GM12892 (cell line): ENCODE data around the gene PON3.

Experiments
- DNase-seq: peaks from one replicate; pipeline ENCODE4 v3.0.0; 2011; ENCODE audit not compliant: insufficient read length
- FAIRE-seq: peaks from 2 replicates; lab custom pipeline; 2011; peaks lifted over from hg19 to GRCh38; lab: Jason Lieb, UNC
- POLR2A ChIP-seq: IDR thresholded peaks from 2 replicates; pipeline ENCODE4 v1.6.1; 2011; ENCODE audit warnings: low read depth, low read length, control low read depth
- POLR2AphosphoS5 ChIP-seq: IDR thresholded peaks from 2 replicates; pipeline ENCODE4 v1.6.1; 2011; ENCODE audit warnings: low read depth, low read length, control low read depth
- TAF1 ChIP-seq: IDR thresholded peaks from 2 replicates; pipeline ENCODE4 v1.6.1; 2011; ENCODE audit warnings: low read depth, mild to moderate bottlenecking, control low read depth, low read length, borderline replicate concordance

Gene PON3

DNA sequence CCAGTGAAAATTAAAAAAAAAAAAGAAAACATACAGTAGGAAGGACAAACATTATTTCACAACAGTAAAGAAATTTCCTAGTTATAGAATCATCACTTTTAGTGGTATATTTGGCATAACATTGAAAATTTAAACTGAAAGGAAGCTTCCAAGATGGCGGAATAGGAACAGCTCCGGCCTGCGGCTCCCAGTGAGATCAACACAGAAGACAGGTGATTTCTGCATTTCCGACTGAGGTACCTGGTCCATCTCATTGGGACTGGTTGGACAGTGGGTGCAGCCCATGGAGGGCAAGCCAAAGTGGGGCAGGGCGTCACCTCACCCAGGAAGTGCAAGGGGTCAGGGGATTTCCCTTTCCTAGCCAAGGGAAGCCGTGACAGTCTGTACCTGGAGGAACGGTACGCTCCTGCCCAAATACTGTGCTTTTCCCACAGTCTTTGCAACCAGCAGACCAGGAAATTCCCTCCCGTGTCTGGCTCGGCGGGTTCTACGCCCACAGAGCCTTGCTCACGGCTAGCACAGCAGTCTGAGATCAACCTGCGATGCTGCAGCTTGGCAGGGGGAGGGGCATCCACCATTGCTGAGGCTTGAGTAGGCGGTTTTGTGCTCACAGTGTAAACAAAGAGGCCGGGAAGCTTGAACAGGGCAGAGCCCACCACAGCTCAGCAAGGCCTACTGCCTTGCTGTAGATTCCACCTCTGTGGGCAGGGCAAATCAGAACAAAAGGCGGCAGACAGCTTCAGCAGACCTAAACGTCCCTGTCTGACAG, 19.4 kb downstream of the PON3 start:
- TF ChIP-seq POLR2A (no peak), TAF1 (no peak), POLR2AphosphoS5 (no peak)
- DNase-seq (no peak), FAIRE-seq (no peak)

DNA sequence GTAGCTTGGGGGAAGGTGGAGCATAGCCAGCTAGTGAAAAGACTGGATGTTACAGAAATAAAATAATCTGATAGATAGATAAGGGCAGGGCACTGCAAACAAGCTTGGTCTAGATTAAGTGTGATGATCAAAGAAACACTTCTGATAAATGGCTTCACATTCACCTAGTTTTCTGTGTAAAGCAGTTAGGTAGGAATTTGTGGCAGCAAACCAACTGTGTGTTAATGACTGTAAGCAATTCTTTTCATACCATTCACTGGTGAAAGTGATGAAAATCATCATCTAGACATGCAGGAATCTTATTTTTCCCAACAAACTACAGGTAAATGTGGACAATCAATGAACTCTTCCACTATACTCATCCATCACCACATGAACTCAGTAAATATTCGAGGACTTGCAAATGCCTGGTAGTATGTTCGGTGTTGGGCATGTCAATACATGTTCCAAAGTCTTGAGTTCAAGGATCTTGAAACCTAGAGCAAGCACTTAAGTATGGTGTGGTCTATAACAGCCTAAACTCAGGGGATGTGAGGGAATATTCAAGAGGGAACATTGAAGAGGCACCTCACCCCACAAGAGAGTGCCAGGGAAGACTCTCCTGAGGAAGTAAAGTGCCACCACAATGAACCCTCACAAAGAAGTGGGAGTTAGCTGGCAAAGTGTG, 20.5 kb downstream of the PON3 start:
- no peak for TF ChIP-seq POLR2AphosphoS5
- TF ChIP-seq TAF1, result no peak
- TF ChIP-seq POLR2A, result no peak
- FAIRE-seq (no peak), DNase-seq (no peak)

DNA sequence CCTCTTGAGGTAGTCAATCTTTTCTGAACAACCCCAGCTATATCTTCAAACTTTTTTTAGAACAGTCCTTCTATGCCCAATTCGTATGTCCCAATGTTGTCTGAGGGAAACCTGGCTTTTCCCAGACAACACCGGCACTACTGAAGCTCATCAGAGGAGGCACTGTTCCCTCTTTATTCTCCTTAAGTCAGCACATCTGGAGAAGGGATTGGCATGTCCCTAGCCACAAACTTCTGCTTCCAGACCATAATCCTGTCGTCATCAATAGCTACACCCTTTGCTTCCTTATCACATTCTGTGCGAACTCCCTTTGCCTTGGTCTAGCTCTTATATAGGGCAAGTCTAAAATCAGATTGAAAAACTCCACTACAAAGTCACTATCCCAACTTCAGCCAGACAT, 22.9 kb downstream of the PON3 start:
- TF ChIP-seq TAF1 (no peak), POLR2A (no peak), POLR2AphosphoS5 (no peak)
- DNase-seq, result no peak
- FAIRE-seq, result no peak

DNA sequence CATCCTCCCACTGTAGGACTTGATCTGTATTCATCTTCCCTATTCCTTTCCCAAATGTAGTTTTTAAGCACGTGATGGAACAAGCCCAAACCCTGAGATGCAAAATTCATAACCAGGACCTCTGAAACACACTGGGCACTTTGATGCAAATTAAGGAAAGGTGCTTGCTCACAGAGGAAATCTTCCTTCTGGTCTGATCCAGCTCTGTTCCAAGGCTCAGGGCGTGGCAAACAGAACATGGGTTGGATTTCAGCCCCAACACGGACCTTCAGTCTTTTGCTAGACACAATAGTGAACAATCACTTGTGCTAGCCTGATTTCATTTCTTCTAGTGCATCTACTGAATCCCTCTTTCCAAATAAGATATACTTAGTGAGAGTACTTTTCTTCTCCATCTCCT, 27.9 kb downstream of the PON3 start:
- TF ChIP-seq POLR2A, result no peak
- DNase-seq, result no peak
- no peak for FAIRE-seq

DNA sequence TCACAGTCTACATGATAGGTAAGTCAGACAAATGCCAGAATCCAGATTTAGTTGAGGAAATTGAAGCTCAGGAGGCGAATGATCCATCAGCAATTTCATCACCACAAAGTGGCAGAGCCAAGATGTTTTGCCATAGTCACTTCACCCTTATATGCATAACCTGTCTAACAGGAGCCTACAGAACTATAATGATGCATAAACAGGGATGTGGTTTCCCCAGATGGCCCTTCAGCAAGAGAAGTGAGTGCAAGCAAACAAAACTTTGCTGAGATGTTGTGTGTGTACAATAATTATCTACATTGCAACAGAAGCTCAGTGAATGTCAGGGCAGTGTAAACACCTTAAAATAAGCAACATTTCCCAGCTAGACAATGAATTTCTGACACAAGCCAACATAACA, 28.6 kb downstream of the PON3 start:
- no peak for FAIRE-seq
- DNase-seq, result no peak
- TF ChIP-seq POLR2AphosphoS5, result no peak
- no peak for TF ChIP-seq TAF1
- TF ChIP-seq POLR2A, result no peak

DNA sequence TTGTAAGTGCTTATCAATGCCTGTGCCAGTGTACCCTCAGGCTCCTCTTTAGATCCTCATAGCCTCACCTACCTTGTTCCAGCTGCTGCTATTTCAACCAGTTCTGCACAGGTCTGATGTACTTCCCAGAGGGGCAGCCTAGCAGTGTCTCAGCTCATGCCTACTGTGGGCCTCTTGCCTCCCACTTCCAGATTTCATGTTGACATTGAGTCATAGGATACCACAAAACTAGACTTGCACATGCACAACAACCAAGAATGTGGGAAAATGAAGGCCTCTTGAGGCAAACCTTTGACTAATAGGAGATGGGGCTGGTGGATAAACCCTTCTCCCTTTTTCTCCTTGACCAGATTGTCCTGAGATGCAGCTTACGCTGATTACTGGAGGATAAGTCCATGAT, 31.0 kb downstream of the PON3 start:
- TF ChIP-seq POLR2A (no peak), POLR2AphosphoS5 (no peak), TAF1 (no peak)
- DNase-seq (no peak), FAIRE-seq (no peak)

DNA sequence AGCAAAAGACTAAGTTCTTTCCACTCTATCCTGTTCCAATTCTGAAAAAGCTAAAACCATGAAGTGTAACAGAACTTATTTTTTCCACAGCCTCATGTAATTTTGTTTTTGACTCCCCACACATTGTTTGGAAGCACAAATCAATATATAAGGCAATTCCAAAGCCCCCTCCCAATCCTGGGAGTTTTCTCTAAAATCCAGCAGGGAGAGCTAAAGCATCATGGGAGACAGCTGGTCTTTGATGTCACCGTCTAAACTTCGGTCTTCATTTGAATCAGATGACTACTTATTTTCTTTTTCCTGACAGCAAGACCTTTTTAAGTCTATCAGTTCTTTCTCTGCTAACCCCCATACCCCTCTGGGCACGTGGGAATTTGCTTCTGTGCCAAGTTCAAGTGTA, 38.6 kb downstream of the PON3 start:
- DNase-seq, result no peak
- TF ChIP-seq POLR2A, result no peak
- no peak for TF ChIP-seq TAF1
- TF ChIP-seq POLR2AphosphoS5, result no peak
- FAIRE-seq, result no peak

DNA sequence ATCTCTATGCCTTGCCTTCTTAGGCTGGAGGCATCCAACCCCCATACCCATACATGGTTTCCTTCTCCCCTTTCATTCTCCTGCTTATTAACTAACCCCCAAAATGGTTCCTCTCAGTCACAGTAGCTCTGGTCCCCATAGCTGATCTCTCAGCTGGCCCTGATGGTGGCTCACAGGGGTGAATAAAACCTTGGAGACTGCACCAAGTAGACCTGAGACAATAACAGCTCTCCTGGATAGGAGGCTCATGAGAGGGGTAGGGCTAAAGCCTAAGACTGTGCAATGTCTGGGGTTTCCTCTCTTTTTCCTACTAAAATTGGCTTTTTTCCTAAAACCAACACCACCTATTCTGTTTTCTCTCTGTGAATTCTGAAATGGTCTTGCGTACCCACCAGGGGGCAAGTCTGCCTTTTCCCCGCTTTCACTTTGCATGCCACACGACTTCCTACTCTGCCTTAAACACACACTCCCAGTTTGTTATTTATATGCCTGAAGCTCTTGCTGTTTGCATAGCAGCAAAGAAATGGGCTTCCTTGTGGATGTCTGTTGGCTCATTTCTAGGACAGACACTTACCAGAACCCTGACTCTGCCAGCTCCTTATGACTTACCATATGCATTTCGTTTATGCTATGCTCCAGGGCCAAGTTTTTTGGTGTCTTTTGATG, 53.4 kb downstream of the PON3 start:
- TF ChIP-seq POLR2AphosphoS5 (no peak), TAF1 (no peak), POLR2A (no peak)
- DNase-seq, result no peak
- no peak for FAIRE-seq

DNA sequence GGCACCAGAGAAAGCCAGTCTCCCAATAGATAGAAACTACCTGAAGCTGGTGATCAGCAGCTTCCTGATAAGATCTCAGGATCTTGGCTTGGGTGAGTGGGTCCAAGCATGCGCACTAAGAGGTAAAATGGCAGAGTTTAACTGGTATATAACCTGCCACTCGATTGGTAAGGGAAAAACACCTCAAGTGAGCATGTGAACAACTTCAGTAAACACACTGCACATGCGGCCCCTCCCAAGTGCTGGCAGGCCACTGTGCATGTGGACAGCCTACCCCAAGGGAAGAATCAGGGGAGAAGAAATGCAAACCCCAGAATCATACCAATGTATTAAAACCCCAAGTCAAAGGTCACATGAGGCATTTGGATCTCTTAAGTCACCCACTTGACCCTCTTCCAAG, 54.1 kb downstream of the PON3 start:
- no peak for DNase-seq
- TF ChIP-seq TAF1 (no peak), POLR2A (no peak), POLR2AphosphoS5 (no peak)
- no peak for FAIRE-seq

DNA sequence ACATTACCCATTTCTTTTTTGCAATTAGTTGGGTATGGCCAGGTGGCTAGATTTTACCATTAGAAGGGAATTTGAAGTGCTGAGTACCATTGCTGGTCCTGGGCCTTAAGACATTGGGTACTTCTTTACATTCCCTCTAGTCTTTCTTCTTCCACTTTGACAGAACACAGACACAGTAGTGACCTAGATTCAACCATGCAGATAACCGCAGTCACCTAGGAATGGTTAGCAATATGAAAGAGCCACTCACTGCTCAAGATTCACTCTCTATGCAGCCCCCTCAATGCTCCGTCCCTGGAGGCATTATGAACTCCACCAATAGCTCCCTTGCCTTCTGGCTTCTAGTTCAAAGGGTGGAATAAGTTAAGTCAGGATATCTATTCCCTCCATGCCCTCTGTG, 55.7 kb downstream of the PON3 start:
- no peak for TF ChIP-seq POLR2AphosphoS5
- TF ChIP-seq TAF1, result no peak
- TF ChIP-seq POLR2A, result no peak
- no peak for FAIRE-seq

DNA sequence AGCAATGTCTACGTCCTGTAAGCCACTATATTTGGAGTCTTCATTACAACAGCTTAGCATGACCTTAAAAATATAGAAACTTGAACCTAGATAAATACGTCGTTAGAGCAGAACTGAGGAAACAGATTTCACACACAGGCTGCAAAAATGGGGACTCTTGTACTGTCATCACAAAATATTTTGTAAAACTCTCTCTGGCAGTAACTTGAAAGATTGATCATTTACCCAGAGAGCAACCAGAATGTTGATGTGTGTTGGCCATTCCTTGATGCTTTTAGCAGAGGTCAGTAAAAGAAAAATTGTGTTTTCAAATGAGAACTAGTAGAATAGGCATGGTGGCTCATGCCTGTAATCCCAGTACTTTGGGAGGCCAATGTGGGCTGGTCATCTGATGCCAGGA, 57.3 kb downstream of the PON3 start:
- no peak for DNase-seq
- no peak for FAIRE-seq
- no peak for TF ChIP-seq POLR2AphosphoS5
- TF ChIP-seq POLR2A, result no peak
- no peak for TF ChIP-seq TAF1

More for the DNA sequence above, 55.7 kb downstream of the PON3 start:
- DNase-seq, result no peak

DNA sequence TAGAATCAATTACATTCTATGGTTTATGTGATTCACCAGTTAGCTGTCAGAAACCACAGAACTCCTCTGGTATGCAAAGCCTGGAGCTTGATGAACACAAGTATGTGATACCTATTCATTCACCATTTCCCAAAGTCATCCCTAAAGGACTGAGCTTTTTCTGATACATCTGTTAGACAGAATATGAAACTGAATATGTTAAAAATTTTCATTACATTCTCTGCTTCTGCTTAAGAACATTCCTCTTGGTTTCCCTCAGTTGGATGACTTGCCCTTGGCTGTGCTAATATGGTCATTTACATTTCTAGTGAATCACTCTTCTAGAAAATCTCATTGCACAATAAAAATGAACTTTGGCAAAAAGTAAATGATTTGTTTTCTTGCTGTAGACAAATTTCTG, 61.1 kb downstream of the PON3 start:
- TF ChIP-seq POLR2A, result no peak
- no peak for TF ChIP-seq POLR2AphosphoS5
- no peak for TF ChIP-seq TAF1
- FAIRE-seq, result no peak
- DNase-seq, result no peak
